Right forelimb (tissue), 1 donor: ENCODE data around the gene DHX29.

ENCODE experiments used
- DNase-seq: peaks from one replicate; pipeline ENCODE4 v3.0.0-alpha.2; 2018

DHX29 gene

DNA sequence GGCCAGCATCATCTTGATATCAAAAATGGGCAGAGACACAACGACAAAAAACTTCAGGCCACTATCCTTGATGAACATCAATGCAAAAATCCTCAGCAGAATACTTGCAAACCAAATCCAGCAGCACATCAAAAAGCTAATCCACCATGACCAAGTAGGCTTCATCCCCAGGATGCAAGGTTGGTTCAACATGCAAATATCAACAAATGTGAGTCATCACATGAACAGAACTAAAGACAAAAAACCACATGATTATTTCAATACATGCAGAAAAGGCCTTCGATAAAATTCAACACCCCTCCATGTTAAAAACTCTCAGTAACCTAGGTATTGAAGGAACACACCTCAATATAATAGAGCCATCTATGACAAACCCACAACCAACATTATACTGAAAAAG lies 8.8 kb upstream of the DHX29 start:
- DNase-seq, result no peak

DNA sequence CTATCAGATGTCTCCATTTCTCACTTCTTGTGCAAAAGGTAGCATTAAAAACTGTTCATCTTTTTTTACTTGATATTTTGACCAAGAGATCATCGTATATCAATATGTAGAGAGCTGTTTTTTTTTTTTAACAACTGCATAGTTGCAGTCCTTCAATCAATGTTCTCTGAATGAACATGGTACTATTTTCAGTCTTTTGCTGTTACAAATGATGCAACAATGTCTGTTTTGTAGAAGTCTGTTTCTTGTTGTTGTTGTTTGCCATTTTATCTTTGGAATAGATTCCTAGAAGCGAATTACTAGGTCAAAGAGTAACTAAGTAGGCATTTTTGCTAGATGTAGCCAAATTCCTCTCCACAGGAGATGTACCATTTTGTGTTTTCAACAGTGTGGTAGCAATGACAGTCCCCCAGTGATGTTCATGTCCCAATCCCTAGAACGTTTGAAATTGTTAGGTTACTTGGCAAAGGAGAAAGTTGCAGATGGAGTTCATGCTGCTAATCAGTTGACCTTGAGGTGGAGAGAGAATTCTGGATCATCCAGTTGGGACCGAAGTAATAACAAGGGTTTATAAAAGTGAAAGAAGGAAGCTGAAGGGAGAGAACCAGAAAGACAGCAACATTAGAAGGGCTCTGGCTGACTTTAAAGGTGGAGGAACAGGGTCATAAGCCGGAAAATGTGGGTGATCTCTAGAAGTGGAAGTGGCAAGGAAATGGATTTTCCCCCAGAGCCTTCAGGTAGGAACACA lies 6.5 kb upstream of the DHX29 start:
- no peak for DNase-seq

DNA sequence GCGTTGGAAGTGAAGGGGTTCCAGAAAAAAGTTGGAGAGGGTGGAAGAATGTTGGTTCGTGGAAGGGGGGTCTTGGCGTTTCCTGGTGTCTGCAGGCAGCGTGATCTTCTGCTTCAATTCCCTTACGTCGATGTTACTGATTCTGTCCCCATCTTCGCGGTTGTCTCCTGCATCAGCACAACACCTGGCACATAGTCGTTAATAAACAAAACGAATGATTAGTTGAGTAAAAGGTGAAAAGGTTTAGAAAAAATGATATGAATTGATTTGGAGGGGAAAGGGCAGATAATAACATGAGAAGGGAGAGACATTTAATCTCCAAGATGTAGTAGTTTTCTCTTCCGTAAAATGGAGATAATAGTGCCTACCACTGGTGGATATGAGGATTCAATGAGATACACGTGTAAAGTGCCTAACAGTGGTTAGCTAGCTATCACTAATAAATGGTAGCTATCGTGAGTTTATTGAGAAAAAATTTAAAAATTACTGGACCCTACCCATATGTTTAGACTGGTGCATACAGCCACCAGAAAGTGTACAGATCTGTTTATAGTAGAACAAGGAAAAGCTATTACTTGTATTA lies 851 bp upstream of the DHX29 start:
- no peak for DNase-seq

DNA sequence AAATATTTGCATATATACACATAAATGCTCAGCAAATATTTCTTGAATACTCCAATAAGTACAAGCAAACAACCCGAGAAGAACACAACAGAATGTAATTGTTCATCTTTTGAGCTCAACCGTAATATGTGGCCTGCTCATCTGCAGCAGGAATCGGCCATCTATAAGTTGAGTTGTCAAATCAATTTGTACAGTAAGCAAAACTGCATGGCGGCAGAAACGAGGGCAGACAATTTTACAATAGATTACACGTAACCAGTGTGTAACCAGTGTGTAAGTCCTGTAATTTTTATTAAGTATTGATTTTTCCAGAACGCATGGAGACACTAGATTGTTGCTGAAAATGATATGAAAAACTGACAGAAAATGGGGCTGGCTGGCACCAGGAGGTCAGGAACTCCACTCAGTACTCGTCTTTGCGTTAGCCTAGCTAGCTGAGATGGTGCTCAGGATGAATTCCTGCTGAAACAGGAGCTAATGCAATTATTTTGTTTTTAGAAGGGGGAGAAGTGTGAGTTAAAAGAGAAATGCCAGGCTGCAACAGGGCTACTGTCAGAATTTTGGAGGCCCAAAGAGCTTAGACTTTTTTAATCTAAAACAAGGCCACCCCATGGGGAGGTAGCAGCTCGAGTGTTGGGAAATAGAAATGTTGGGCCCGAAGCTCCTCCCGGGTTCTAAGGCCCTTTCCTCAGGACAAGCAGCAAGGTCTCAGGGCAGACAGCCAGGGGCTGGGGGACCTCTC lies 682 bp downstream of the DHX29 start:
- no peak for DNase-seq

DNA sequence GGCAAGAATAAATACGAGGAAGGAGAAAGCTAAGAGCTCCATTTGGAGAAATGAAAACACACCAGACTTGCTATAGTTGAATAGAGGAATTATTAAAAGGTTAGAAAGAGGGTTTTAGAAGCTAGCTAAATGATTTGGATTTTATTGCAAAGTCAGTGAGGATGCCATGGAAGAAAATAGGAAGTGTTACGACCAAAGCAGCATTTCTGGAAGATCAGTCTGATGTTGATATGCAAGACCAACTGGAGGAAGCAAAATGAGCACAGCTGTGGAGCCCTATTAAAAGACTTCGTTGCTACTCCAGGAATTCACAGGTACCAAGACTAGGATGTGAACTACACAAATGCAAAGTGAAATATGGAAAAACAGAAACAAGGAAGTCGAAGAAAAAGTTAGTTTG lies 2.1 kb downstream of the DHX29 start:
- DNase-seq, result no peak

DNA sequence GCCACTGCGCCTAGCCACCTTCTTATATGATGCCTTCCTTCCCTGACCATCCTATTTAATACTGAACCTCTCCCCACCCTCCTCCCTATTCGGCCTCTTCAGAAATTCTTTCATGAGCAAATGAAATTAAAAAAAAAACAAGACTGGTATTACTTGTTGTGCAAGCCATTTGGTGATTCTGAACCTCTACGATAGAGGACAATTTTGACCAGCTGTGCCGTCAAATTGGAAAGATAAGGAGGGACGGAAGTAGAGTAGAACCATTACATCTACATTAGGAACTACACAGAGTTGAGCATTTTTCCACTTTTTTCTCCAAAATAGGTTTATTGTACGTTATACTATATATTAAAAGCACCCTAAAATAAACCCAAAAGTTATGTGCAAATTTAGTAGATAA lies 2.9 kb downstream of the DHX29 start:
- no peak for DNase-seq

DNA sequence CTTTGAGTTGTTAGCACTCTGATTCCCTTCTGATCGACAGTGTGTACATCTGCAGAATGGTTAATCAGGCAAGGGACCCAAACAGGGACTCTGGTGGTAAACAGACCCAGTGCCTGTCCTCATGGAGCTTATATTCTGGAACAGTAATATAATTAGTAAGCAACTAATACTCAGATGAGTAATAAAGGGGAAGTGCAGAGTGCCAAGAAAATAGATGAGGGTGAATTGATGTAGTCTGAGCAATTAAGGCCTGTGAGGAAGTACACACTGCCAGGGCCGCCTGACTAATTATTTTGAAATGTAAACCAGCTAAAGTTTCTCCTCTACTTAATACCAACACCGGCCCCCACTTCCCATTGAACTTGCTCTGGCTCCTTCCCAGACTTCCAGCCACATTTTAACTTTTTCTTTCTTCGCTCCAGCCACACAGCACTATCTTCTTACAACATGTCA lies 4.2 kb downstream of the DHX29 start:
- no peak for DNase-seq

DNA sequence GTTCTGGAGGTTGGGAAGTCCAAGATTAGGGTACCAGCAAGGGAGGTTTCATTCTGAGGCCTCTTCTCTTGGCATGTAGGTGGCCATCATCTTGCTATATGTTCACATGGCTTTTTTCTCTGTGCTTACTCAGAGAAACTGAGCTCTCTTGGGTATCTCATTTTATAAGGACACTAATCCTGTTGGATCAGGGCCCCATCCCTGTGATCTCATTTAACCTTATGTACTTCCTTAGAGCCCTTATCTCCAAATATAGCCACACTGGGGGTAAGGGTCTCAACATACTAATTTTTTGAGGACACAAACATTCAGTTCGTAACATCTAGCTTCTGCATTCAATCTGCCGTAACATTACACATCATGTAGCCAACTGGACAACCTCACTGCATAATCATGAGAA lies 6.6 kb downstream of the DHX29 start:
- no peak for DNase-seq

DNA sequence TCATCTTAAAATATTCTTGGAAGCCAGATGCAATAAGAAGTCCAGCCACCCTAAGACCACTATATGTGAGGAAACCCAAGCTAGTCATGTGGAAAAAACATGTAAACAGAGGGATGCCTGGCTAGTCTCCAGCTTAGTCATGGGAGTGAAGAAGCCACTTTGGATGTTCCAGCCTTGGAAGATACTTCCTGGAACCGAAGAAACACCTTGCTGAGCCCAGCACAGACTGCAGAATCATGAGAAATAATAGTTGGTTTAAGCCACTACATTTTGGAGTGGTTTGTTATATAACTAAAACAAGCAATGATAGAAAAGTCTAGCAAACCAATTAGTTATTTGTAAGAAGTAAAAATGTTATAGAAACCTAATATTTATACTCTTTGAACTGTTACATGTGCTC lies 12.6 kb downstream of the DHX29 start:
- no peak for DNase-seq

DNA sequence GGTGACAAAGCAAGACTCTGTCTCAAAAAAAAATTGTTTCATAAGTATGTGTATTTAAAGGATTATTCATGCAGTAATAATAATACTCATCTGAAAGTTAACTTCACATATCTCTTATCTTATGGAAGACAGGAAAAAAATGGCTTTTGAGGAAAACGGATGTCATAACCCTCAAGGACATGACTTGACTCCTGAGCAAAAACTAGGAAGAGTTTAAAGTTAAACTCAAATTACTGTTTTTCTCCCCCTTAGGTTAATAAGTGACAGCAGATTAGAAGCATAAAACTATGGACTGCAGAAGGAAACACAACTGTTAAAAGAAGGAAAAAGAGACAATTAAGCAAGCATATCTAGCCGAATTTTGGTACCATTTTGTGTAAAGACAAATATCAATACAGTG lies 16.5 kb downstream of the DHX29 start:
- DNase-seq, result no peak

DNA sequence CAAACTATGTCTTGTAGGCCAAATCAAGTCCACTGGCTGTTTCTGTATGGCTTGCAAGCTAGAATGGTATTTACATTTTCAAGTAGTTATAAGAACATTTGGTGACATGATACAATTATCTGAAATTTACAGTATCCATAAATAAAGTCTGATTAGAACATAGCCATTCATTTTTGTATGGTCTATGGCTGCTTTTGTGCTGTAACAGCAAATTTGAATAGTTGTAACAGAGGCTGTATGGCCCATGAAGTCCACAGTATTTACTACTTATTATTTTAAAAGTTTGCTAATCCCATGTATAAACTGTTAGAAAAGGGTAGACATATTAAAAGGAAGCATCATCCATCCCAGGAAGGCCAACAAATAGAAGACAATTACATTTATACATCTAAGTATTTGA lies 17.7 kb downstream of the DHX29 start:
- no peak for DNase-seq

DNA sequence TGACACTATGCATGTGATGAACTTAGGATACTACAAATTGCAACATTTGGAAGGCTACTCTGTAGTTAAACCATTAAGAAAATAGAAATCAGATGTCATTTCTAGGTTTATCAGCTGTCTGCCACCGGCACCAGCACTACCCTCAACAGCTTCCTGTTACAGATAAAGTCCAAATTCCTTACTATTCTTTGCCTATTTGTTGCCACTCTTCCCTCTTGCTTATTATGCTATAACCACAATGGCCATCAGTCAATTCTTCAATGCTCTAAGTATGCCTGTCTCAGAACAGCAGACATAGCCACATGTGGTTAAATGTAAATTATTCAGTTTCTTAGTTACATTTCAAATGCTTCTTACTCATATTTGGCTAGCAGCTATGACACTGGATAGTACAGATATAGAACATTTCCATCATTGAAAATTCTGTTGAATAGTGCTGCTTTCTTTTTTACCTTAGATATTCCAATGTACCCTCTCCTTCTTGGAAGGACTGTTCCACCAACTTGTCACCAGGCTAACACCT lies 21.0 kb downstream of the DHX29 start:
- no peak for DNase-seq

DNA sequence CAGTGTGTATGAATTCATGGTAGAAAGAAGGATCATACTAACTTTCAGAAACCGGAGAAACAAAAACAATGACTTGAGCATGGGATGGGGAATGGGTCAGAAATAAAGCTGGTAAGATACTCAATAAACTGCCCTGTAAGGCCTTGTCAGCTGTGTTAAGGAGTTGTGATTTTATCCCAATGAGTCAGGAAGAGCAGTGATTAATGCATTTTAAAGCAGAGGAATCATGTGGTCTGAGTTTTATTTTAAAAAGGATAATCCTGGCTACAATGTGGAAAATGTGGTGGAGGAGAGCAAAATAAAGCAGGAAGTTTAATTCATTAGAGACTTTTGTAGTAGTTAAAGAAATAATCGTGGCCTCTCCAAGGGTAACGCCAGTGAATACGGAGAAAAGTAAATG lies 28.7 kb downstream of the DHX29 start:
- DNase-seq, result no peak

DNA sequence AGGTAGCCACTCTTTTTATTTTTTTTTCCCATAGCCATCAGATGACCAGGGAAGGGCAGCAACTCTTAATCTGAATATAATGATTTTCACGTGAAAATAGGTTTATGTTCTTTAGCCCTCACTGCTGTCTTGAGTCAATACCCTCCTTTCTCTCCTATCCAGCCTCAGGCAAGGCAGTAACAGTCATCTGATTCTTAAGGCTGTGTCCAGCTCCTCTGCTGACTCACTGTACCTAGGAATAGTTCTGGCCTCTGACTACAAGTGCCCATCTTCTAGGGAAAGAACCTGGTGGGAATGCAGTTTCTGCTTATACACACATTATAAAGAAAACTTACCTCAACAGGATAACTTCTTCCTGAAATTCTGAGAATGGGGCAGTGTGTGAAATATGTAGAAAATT lies 30.7 kb downstream of the DHX29 start:
- no peak for DNase-seq

DNA sequence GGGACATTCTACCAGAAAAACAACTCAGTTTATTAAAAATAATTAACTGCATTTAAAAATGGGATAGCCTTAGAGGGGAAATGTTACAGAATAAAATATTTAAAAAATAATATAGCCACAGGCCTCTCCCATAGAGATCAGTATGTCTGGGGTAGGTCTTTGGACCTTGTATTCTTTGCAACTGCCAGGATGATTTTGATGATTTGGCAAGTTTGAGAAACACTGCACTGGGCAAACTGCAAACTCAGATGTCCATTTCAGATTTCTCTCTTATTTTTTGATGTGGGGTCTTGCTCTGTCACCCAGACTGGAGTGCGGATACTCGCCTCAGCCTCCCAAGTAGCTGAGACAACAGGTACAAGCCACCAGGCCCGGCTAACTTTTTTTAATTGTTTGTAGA lies 49.2 kb downstream of the DHX29 start:
- DNase-seq, result no peak

DNA sequence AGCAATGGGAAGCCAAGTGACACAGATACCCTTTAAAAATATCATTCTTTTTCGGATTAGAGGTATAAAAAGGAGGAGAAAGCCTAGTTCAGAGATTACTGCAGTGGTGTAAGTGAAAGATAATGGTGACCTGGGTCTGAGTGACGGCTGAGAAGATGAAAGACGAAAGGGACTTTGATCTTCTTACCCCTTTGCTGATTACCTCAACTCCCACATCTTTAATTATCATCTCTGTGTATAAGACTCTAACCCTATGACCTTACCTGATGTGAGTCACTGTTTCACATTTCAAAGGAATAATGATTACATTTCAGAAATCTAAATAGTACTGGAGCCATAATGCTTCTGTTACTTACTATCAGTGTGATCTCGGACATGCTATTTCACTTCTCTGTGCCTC lies 52.7 kb downstream of the DHX29 start:
- no peak for DNase-seq

DNA sequence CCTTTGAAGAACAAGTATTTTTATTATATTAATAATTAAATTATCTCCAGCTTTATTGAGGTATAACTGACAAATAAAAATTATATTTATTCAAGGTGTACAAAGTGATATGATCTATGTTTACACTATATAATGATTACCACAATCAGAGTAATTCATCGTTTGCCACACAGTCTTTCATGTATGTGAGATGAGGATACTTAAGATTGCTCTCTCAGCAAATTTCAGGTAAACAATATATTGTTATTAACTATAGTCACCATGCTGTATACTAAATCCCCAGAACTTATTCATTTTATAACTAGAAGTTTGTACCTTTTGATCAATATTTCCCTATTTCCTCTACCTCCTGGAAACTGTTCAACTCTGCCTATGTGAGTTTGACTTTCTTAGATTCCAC lies 57.4 kb downstream of the DHX29 start:
- DNase-seq, result no peak

DNA sequence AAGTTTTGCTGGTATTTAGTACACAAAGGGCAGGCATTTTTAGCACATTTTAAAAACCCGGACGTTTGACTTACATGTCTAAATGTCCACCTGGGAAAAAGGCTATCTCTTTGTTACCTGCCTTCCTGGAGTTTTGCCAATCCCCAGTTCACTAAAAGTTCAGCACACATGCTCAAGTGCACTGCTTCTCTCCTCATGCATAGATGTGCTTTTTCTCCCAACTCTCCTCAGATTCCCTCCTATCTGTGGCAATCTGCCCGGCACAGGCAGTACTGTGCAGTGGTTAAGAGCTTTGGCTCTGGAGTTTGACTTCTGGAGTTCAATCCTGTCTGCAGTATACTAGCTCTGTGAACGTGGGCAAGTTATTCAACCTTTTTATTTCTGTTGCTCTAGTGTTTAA lies 65.7 kb downstream of the DHX29 start:
- no peak for DNase-seq

DNA sequence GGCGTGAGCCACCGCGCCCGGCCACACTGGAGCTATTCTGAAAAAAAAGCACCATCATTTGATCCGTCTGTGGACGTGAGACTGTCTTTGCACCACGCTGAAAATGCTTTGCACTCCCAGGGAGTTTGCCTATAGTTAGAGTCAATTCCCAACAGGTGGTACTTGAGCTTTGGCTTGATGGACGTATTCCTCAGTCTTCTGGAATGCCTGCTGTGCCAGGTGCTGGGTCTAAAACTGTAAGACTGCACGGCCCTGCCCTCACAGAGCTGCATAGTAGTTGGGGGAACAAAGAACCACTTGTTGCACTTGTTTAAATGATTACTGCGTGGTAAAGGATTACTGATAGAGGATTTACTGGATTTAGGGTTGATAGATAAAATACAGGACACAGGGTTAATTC lies 70.7 kb downstream of the DHX29 start:
- no peak for DNase-seq

DNA sequence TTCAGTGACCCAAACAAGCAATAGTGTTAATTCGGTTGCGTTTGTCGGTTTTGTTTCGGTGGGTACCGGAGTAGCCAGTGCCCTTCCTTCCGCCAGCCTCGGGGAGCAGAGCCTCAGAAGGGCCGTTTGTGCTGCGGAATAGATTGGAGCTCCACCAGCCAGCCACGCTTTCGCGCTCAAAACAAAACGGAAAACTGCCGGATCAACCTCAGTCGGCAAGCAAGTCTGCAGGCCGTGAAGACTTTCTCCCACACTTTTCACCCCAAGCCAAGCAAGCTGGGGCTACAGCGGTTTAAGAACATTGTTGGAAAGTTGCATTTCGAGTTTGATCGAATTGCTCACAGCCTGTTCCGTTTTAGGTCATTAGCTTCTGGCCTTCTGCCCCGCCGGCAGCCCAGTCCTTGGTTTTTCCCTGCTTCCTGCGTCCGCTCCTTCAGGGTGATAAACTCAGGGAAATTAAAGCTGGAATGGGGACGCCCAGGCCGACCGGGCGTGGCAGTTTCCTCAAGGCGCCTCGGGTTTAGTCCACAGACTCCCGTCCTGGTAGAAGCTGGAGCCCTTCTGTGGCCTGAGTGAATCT lies 73.3 kb downstream of the DHX29 start:
- DNase-seq, result peak; percentile 55

DNA sequence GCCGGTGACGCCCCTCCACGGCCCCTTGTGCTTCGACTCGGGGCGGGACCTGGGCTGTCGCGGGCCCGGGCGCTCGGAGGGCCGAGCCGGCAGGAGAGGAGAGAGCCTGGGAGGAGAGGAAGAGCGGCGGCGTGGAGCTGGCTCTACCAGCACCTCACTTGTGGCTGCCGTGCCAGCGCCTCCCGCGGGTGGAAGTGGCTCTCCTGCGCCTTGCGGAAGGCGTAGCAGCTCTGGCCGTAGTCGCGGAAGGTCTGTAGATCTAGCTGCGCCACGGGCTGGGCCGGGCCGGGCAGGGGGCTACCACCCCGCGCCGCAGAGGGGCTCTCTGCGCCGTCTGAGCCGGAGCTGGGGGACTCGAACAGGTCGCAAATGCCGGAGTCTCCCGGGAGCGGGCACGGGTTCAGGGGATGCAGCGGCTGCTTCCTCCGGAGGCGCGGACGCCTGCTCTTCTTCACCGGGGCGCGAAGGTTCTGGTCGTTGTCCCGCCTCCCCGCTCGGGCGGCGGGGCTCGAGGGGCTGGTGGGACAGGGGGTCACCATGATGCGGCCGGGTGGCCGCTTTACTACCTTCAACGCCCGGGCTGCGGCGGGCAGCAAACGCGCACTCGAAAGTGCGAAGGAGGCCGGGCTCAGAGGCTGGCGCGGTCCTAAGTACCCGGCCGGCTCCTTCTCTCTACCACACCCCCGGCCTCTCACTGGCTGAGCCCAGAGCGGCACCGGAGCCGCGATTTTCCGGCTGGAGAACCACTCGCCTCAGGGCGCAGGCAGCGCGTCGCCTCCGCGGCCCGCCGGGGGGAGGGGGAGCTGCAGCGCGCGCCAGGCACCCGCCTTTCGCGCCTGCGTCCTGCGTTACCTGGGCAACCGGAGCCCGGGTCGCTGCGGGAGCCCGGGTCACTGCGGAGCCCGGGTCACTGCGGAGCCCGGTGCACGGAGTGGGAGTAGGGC lies 74.2 kb downstream of the DHX29 start, which contains the start of gene CCNO:
Gene CCNO, minus strand, starts transcription at position 624 of the 944 bp plus-strand sequence. Its CDS starts 85 bp downstream, at position 539.
- DNase-seq, result peak; percentile 79

DNA sequence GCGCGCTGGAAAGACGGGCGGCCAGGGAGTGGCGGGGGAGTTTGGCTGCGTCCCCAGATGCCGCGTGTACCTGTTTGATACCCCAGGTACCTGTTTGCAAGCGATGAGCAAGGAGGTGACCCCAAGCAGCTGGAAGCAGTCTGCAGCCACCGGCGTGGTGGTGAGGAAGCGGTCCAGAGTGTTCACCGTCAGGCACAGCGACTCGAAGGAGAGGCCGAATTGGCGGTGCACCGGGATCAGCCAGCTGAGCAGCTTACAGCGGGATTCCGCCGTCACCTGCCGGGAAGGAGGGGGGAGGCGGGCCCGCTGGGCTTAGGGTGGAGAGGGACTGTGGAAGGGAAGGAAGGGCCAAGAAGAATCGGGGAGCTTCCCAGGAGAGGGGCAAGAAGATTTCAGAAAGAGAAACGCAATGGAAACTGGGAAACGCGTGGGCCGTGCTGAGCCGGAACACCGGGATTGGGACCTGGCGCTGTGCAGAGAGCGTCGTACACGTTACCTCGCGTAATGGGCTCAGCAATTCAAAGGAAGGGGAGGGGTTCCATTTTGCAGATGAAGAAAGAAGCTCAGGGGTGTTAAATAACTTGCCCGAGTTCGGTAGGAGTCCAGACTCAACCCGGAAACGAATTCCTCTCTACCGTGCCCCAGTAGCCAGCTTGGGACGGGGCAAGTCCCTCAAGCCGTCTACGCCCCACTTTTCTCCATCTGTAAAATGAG lies 75.1 kb downstream of the DHX29 start:
- DNase-seq, result peak; percentile 70
